GM18867 (cell line): ENCODE results near the gene MNAT1.
"Not testable (repeated sequence)": the region's sequence is repeated elsewhere in the genome, so short reads cannot be mapped to it uniquely, and the experiment has no call there.

Experiments used
- ATAC-seq: cut with Tn5 transposase; IDR thresholded peaks from one replicate; pipeline ENCODE4 v1.9.1; 2021; ENCODE audit warnings: mild to moderate bottlenecking, moderate library complexity; ENCODE audit not compliant: unreplicated experiment

Gene MNAT1

GRCh38 chr14:60736494-60736893 is 1.9 kb downstream of the MNAT1 start:
- no peak for ATAC-seq

- ATAC-seq = no peak
Observed at GRCh38 chr14:60738843-60739508, 4.4 kb downstream of the MNAT1 start.

- ATAC-seq = no peak
Observed at GRCh38 chr14:60744566-60744965, 10.0 kb downstream of the MNAT1 start.

GRCh38 chr14:60753264-60754119 is 18.9 kb downstream of the MNAT1 start:
- ATAC-seq = peak; percentile 97

- no peak for ATAC-seq
Observed at GRCh38 chr14:60756847-60757246, 22.3 kb downstream of the MNAT1 start.

GRCh38 chr14:60757567-60758002 is 23.0 kb downstream of the MNAT1 start:
- ATAC-seq = no peak

- ATAC-seq = no peak
Observed at GRCh38 chr14:60758885-60759284, 24.3 kb downstream of the MNAT1 start.

- ATAC-seq = no peak
Observed at GRCh38 chr14:60760209-60760608, 25.6 kb downstream of the MNAT1 start.

- no peak for ATAC-seq
Observed at GRCh38 chr14:60760644-60761364, 26.2 kb downstream of the MNAT1 start.

- ATAC-seq = no peak
Observed at GRCh38 chr14:60768602-60769001, 34.0 kb downstream of the MNAT1 start.

- ATAC-seq = no peak
Observed at GRCh38 chr14:60771117-60771516, 36.6 kb downstream of the MNAT1 start.

GRCh38 chr14:60773558-60773957 is 39.0 kb downstream of the MNAT1 start:
- peak; percentile 63 for ATAC-seq

GRCh38 chr14:60775296-60775695 is 40.7 kb downstream of the MNAT1 start:
- ATAC-seq = no peak

GRCh38 chr14:60777856-60778578 is 43.5 kb downstream of the MNAT1 start:
- ATAC-seq = no peak

- ATAC-seq = not testable (repeated sequence)
Observed at GRCh38 chr14:60779745-60780514, 45.4 kb downstream of the MNAT1 start.

GRCh38 chr14:60780558-60780957 is 46.0 kb downstream of the MNAT1 start:
- not testable (repeated sequence) for ATAC-seq

- ATAC-seq = no peak
Observed at GRCh38 chr14:60786905-60787304, 52.3 kb downstream of the MNAT1 start.

- ATAC-seq = no peak
Observed at GRCh38 chr14:60789656-60790055, 55.1 kb downstream of the MNAT1 start.

- ATAC-seq = no peak
Observed at GRCh38 chr14:60790850-60791249, 56.3 kb downstream of the MNAT1 start.

GRCh38 chr14:60796434-60796833 is 61.9 kb downstream of the MNAT1 start:
- no peak for ATAC-seq
